ENCODE data around the gene PRDM11.

DNA sequence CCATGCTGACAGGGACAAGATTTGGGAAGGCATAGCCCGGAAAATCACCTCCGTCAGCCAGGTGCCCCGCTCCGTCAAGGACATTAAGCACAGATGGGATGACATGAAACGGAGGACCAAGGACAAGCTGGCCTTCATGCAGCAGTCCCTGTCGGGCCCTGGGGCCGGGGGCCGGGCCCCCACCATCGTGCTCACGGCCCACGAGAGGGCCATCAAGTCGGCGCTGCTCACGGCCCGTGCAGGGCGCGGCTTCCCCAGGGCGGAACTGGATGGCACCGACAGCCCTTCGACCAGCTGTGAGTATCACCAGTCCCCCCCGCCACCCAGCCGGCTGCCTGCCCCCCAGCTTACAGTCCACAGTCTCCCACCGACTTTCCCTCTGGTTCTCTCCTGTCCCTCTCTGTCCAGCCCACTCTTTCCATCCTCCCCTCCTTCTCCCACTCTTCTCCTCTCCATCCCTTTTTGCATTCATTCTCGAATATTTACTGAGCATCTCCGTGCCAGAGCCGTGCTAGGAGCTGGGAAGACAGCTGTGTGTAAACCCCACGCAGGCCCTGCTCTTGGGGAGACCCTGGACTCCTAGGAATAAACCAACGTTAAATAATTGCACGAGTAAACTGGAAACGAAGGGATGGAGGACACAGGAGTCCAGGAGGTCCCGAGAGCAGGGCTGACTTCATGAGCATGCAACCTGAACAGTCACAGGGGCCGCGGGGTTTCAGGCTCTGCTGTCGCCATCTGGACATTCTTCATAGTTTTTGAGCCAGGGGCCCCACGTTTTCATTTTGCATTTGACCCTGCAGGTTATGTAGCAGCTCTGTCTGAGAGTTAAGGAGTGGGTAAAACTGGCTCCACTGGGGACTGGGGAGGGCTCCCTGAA is 62.8 kb downstream of the PRDM11 start:
- TF ChIP-seq POLR2AphosphoS5 (IDR thresholded peaks at IDR 0.05; ENCODE audit: insufficient read depth in 1 of 2, low read depth in 1 of 2) (no peak), POLR2A (IDR thresholded peaks at IDR 0.05) (no peak)
- TF ChIP-seq, protein P1, sequence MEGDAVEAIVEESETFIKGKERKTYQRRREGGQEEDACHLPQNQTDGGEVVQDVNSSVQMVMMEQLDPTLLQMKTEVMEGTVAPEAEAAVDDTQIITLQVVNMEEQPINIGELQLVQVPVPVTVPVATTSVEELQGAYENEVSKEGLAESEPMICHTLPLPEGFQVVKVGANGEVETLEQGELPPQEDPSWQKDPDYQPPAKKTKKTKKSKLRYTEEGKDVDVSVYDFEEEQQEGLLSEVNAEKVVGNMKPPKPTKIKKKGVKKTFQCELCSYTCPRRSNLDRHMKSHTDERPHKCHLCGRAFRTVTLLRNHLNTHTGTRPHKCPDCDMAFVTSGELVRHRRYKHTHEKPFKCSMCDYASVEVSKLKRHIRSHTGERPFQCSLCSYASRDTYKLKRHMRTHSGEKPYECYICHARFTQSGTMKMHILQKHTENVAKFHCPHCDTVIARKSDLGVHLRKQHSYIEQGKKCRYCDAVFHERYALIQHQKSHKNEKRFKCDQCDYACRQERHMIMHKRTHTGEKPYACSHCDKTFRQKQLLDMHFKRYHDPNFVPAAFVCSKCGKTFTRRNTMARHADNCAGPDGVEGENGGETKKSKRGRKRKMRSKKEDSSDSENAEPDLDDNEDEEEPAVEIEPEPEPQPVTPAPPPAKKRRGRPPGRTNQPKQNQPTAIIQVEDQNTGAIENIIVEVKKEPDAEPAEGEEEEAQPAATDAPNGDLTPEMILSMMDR (IDR thresholded peaks at IDR 0.05): no peak

All from vagina (tissue), 2 donors.